Measurements from ENCODE around the gene PTH1R.
A peak's percentile ranks its signal among the peaks of the same experiment; 100 is the strongest.
"Not testable (repeated sequence)": the region's sequence is repeated elsewhere in the genome, so short reads cannot be mapped to it uniquely, and the experiment has no call there.

PTH1R gene

GRCh38 chr3:46909535-46910161, 32.1 kb downstream of the PTH1R start:
- Histone ChIP-seq H3K4me3 (replicated peaks; ENCODE audit: insufficient read depth, low read length) (no peak overlapping the region), H3K27ac (replicated peaks) (no peak overlapping the region), H3K27me3 (ENCODE audit: insufficient read depth, poor library complexity, severe bottlenecking) (no peaks in the 10 kb centered on the region)
- DNase-seq (ENCODE audit: low read depth in 1 of 2, low spot score in 1 of 2), result peak; percentile 54 to 85
- TF ChIP-seq, protein P1, sequence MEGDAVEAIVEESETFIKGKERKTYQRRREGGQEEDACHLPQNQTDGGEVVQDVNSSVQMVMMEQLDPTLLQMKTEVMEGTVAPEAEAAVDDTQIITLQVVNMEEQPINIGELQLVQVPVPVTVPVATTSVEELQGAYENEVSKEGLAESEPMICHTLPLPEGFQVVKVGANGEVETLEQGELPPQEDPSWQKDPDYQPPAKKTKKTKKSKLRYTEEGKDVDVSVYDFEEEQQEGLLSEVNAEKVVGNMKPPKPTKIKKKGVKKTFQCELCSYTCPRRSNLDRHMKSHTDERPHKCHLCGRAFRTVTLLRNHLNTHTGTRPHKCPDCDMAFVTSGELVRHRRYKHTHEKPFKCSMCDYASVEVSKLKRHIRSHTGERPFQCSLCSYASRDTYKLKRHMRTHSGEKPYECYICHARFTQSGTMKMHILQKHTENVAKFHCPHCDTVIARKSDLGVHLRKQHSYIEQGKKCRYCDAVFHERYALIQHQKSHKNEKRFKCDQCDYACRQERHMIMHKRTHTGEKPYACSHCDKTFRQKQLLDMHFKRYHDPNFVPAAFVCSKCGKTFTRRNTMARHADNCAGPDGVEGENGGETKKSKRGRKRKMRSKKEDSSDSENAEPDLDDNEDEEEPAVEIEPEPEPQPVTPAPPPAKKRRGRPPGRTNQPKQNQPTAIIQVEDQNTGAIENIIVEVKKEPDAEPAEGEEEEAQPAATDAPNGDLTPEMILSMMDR (IDR thresholded peaks at IDR 0.05; ENCODE audit: insufficient read depth, low read length), result peak; percentile 80
- TF ChIP-seq GABPA (IDR thresholded peaks at IDR 0.05; ENCODE audit: low read depth), result no peak

DNA sequence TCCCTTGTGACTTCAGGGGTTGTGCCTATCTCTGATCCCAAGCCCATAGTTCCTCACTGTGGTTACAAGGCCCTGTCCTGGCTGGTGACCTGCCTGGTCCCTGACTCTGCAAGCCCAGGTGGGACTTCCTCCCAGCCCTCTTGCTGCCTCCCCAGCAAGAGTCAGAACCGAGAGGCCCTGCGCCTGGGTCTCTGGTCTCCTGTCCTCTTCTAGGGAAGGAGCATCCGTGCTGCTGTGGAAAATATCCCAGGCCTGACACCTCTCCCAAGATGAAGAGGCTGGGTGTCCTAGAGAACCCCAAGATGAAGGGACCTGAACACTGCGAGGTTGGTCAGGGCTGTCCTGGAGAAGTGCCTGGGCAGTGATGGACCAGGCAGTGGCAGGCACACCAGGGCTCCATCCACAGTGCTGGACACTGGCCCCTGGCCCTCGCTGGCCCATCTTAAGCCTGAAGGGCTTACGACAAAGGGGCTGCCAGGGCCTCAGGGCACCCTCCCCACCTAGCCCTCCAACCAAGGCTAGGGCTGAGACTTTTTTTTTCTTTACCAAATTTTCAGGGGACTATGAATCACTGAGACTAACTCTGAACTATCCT, 32.7 kb downstream of the PTH1R start:
- Histone ChIP-seq H3K27me3 (ENCODE audit: insufficient read depth, poor library complexity, severe bottlenecking) (no peaks in the 10 kb centered on the region), H3K27ac (replicated peaks) (no peak overlapping the region), H3K4me3 (replicated peaks; ENCODE audit: insufficient read depth, low read length) (no peak overlapping the region)
- TF ChIP-seq SPI1 (IDR thresholded peaks at IDR 0.05; ENCODE audit: borderline replicate concordance, low read depth), result no peak
- TF ChIP-seq GABPA (IDR thresholded peaks at IDR 0.05; ENCODE audit: low read depth), result no peak
- no peak for TF ChIP-seq POLR2AphosphoS5 (IDR thresholded peaks at IDR 0.05; ENCODE audit: low read depth)
- no peak for TF ChIP-seq REST (IDR thresholded peaks at IDR 0.05; ENCODE audit: insufficient replicate concordance, low read depth)
- TF ChIP-seq, protein P1 (IDR thresholded peaks at IDR 0.05; ENCODE audit: insufficient read depth, low read length), result no peak
- DNase-seq (ENCODE audit: low read depth in 1 of 2, low spot score in 1 of 2), result no peak

GRCh38 chr3:46910914-46911313, 33.4 kb downstream of the PTH1R start:
- not testable (repeated sequence) for H3K27me3 ChIP-seq (ENCODE audit: insufficient read depth, poor library complexity, severe bottlenecking); H3K27ac ChIP-seq (replicated peaks); DNase-seq (ENCODE audit: low read depth in 1 of 2, low spot score in 1 of 2); H3K4me3 ChIP-seq (replicated peaks; ENCODE audit: insufficient read depth, low read length)

DNA sequence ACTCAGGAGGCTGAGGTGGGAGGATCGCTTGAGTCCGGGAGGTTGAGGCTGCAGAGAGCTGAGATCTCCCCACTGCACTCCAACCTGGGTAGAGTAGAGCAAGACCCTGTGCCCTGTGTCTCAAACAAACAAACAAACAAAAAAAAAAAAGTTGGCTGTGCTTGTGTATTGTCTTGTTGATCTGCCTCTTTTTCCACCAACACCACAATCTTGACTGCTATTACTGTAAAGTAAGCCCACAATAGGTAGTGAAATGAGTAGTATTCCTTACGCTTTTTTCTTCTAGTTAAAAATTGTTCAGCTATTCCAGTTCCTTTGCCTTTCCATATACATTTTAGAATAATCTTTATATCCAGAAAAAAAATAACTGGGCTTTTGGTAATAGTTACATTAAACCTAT, 35.5 kb downstream of the PTH1R start:
- H3K27ac ChIP-seq (replicated peaks), result no peak overlapping the region
- H3K27me3 ChIP-seq (ENCODE audit: insufficient read depth, poor library complexity, severe bottlenecking), result no peaks in the 10 kb centered on the region
- TF ChIP-seq, protein P1 (IDR thresholded peaks at IDR 0.05; ENCODE audit: insufficient read depth, low read length), result no peak
- no peak for TF ChIP-seq POLR2AphosphoS5 (IDR thresholded peaks at IDR 0.05; ENCODE audit: low read depth)
- no peak for TF ChIP-seq REST (IDR thresholded peaks at IDR 0.05; ENCODE audit: insufficient replicate concordance, low read depth)
- no peak for TF ChIP-seq SPI1 (IDR thresholded peaks at IDR 0.05; ENCODE audit: borderline replicate concordance, low read depth)
- TF ChIP-seq GABPA (IDR thresholded peaks at IDR 0.05; ENCODE audit: low read depth), result no peak
- no peak overlapping the region for H3K4me3 ChIP-seq (replicated peaks; ENCODE audit: insufficient read depth, low read length)
- no peak for DNase-seq (ENCODE audit: low read depth in 1 of 2, low spot score in 1 of 2)
